NCI-H748 treated with DMSO at 0.1 percent for 48 hours (cell line): Measurements from ENCODE around the gene TIMM21.

Experiments used
- DNase-seq: peaks from one replicate; lab custom pipeline; 2025; lab: John Stamatoyannopoulos, UW

TIMM21 gene, protein sequence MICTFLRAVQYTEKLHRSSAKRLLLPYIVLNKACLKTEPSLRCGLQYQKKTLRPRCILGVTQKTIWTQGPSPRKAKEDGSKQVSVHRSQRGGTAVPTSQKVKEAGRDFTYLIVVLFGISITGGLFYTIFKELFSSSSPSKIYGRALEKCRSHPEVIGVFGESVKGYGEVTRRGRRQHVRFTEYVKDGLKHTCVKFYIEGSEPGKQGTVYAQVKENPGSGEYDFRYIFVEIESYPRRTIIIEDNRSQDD

DNA sequence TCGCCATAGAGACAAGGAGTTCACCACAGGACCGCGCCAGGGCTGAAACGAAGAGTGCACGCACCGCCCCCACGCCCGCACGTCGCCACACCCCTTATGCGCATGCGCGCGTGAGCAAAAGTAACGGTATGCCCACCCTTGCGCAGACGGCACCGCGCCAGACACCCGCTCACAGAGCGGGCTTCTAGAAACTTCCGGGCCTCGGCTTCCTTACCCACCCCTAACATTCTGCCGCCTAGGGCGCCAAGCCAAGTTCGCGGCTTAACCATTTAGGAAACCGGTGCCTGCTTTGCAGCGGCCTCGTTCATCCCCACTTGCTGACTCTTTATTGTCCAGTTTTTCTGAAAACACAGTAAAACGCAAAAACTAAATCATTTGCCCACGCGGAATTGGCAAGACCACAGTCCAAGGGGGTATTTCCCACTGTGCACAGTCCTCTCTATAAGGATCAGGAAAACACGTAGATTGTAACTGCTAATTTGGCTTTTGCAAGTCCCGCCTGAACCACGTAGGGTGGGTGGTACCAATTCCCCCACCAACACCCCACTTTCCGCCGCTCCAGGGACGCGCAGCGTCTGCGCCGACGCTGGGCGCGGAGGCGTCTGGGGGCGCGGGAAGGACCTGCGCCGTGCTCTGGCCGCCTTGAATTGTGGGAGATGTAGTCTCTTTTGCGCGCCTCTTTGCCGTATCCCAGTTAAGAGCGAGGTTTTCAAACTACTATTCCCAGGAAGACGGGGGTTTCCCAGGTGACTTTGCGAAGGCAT is at the start of gene TIMM21, which contains the start of gene FBXO15:
TIMM21 (plus strand) TSS at position 745 of the 764 bp plus-strand sequence. CDS start 286 bp downstream, outside the sequence.
FBXO15 (minus strand) TSS at position 56 of the 764 bp plus-strand sequence; CDS start at position 7, 49 bp downstream.
- peak; percentile 97 for DNase-seq

DNA sequence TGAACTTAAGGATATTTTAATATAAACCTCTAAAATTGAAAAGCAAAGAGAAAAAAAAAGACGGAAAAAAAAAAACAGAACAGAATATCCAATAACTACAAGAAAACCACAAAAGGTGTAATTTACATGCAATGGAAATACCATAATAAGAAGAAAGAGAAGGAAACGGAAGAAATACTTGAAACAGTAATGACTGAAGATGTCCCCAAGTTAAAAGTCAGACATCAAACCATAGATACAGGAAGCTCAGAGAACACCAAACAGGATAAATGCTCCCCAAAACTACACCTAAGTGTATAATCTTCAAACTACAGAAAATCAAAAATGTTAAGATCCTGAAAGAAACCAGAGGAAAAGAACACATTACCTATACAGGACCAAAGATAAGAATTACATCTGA is 39.9 kb upstream of the TIMM21 start:
- DNase-seq = no peak

DNA sequence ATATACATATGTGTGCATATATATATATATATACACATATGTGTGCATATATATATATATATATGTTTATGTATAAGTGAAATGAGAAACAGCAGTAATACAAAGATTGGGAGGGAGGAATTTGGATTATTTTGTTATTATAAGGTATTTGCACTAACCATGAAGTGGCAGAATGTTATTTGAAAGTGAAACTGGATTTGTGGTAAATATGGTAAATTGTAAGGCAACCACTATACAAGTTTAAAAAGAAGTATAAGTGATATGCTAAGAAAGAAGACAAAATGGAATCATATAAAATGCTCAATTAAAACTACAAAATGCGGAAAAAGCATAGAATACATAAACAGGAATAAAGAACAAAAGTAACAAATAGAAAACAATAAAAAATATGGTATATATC is 38.2 kb upstream of the TIMM21 start:
- no peak for DNase-seq

DNA sequence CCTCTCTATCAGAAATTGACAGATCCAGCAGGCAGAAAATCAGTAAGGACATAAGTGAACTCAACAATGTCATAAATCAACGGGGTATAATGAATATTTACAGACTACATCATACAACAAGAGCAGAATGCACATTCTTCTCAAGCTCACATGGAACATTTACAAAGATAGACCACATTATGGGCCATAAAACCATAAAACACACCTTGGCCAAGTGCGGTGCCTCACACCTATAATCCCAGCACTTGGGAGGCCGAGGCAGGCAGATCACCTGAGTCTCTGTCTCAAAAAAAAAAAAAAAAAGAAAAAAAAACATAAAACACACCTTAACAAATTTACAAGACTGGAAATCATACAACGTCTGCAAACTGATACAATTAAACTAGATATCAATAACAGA is 37.3 kb upstream of the TIMM21 start:
- no peak for DNase-seq

DNA sequence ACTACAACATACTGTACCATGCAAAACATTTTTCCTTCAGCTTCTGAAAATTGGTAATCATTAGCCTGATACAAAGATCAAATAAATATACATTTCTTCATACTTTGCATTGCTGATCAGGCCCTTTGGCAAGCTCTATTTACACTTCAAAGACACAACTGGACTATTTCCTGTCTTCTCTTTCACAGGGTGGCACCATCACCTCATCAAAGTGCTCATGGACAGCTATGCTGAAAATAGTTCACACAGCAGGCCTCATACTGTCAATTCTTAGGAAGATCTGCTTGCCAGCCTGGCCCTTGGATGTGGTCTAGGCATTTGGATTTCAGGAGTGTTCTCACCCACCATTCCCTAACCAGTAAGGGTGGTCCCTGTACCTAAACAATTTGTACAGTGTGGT is 34.6 kb upstream of the TIMM21 start:
- DNase-seq = no peak

DNA sequence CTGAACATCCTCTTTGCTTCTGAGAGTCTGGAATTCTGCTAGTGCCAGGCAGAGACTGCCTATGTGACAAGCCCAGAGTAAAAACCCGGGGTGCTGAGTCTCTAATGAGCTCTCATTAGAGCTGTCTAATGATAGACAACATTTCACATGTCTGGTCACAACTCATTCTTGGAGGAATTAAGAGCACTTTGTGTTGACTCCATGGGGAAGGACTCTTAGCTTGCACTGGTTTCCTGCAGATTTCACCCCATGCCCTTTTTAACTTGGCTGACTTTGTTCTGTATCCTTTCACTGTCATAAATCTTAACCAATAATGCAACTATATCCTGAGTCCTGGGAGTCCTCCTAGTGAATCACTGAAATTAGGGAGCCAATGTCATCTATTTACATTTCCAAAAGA is 34.2 kb upstream of the TIMM21 start:
- DNase-seq = no peak

DNA sequence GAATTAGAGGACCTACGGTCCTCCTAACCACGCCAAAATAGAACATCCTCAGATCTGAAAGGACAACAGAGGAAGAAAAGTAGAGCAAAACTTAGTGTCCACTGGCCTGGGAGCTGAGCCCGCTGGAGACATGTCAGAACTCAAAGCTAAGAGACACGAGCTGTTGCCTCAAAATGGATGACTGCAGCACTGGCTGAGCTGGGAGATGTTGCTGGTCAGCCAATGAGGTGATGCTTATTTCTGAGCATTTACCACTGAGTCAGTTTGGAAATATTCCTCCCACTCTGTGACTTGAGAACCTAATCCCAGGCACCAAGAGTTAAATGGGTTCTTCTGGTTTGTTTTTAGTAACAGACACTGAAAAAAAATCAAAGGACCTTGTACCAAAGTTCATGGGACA is 33.3 kb upstream of the TIMM21 start:
- DNase-seq = no peak

DNA sequence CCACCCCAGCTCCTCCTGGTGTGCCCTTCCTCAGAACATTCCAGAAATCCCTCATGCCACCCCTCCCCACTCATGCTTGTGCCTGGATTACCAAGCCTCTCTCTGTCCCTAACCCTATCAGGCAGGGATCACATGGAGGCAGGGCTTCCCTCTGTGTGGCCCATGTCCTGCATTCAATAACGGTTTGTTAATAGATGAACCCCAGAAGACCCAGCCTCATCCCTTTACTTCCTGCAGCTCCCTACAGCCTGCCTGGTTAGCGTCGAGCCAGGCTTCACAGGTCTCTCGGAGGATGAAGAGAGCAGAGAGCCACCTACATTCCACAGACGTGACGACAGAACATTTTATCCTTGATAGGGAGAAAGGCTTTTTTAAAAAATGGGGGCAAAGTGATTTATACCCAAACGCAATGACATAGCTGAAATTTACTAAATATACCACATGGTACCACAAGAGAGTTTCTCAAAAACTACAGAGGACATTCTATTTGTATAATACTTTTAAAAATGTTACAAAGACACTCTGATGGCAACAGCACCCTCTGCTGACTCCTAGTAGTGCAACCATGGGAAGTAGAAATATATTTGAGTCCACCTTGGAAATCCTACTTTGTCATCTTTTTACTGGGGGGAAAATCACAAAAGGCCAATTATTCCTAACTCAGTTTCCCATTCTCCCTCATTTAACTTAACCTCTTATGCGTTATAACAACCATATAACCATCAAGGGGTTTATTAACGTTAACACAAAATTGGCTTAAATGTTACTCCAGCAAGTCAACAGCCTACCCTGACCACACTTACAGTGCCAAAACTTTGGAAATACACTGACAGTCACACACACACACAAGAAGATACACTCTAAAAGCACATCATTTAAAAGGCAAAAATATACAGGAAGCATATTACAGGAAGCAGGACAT is 31.4 kb upstream of the TIMM21 start:
- peak; percentile 22 for DNase-seq

DNA sequence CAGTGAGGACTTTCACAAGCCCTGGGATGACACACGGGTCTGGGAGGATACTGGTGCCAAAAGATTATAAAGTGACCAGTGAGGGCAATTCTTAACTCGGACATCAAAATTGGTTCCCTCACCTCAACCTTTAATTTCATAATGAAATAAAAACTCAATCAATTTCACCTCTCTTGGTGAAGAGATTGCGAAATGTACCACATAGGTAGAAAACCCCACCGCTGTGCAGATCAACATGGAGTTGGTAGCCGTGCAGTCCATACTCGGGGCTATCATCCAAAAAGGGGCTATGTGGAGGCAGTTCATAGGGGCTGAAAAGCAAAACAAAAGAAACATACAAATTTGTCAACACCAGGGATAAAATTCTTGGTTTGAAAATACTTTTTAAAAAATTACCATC is 25.1 kb upstream of the TIMM21 start:
- no peak for DNase-seq

DNA sequence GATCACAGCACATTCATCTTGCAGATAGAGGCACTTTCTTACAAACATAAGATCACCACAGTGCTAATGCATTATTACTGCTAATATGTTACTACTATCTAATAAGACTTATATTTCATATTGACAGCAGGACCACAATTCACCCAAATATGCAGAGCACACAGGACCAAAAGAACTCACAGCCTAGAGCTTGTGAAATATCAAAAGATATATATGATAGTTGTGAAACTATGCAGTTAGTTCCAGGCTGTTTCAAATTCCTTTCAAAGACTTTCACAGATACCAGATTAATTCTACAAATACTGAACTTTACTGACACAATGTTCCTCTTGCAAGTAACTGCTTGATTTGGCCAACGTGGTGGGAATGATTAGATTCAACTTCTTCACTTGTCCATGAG is 23.7 kb upstream of the TIMM21 start:
- DNase-seq = no peak

DNA sequence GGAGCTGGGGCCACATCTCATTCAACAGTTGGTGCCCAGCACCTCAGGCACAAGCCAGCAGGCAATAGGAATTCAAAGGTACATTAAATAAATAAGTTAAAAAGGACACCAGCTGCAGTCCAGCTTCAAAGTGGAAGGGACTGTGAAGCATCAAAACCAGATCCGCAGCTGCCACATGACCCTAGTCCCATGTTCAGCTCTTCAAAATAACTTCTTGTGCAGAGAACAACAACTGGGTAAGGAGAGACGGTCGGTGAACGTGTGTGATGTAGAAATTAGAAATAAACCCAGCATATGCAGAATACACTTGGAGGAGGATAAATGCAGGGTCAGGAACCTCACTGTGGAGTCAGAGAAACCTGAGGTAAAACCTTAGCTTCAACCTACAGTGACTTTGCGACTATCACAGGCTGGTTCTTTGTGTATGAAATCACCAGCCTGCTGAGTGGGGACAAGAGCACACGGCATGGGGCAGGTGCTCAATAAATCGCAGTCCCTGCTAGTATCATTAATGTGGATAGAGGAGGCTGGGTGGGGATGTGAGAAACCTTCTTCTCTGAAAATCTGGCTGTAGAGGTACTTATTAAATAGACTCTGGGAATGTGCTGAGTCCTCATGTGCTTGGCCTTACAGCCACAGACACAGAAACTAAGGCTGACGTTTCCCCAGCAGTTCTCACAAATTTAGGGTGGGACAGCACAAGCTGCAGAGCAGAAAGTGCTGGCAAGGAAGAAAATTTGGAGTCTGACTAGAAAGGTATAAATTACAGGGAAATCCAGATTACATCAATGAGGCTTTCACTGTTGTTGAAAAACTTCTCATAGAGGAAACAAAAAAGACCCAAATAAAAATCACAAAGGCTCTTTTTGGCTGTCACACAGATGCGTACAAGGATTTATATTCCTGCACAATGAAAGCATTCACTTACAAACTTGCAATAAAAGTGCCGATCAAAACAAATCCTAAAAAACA is 21.4 kb upstream of the TIMM21 start:
- no peak for DNase-seq

DNA sequence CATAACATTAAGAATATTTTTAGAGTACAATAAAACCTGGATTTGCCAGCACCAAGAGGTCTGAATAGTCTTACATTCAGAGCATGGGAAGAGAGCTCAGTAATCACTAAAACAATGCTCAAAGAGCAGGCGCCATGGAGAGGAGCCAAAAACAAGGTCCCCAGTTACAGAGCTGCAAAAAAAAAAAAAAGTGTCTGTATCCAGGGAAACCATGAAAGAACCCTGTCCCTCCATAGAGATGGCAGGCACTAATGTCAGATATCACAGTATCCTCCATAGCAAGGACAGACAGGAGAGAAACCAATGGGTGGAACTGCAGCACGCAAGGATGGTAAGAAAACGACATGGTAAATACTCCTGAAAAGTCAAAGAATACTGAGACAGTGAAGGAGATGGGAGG is 20.2 kb upstream of the TIMM21 start:
- DNase-seq = no peak

DNA sequence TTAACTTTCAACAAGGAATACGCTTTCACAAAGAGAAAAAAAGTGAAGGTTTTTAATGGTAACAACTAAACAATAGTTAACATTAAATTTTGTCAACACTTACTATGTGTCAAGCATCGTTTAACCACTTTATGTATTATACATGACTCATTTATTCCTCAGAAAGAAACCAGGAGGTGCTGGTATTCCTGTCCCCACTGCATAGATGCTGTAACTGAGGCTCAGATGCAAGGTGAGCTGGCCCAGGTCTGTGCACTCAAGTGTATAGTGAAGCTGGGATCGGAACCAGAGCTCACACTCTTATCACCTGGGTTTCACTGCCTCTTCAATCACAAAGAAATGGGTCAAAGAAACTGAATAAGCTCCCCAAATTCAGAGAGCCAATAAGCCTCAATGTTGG is 17.2 kb upstream of the TIMM21 start:
- no peak for DNase-seq

DNA sequence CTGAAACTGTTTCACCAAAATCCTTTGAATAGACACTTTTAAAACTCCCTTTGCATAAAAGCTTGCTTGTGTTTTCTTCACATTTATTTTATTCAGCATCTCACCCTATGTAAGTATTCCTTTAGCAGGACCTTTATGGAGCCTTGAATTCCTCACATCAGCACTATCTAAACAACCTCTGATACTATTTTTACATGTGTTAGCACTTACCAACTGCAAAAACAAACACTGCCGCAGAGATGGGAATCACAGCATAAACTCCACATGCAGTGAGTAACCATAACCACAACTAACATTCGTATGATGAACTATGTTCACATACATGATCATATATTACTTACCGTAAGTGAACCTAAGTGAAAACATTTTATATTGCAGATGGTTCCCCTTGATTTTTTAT is 16.1 kb upstream of the TIMM21 start:
- no peak for DNase-seq

DNA sequence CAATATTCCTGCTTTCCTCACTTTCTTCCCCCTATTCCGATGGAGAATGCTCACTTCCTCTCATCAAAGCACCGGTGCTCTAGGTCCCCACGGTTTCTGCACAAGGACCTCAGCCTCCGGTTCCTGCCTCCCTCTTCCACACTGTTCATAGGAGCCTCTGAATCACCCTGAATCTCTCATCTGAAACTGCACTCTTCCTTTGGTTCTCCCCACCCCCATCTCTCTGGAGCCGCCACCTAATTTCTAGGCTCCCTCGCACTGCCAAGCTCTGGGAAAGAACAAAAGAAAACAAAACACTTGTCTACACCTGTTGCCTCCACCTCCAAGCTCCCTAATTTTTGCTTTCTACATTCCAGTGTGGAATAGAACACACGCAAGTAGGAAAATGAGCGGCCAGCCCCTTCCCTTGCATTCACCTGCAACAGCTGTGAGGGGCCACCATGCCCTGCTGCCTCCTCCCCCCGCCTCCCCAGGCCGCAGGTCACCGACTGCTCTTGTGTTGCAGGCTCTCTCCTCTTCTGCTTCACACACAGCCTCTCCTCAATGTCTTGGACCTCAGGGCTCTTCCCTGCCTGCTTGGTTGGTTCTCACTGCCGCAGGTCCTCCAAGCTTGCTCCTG is 10.3 kb upstream of the TIMM21 start:
- DNase-seq = no peak

DNA sequence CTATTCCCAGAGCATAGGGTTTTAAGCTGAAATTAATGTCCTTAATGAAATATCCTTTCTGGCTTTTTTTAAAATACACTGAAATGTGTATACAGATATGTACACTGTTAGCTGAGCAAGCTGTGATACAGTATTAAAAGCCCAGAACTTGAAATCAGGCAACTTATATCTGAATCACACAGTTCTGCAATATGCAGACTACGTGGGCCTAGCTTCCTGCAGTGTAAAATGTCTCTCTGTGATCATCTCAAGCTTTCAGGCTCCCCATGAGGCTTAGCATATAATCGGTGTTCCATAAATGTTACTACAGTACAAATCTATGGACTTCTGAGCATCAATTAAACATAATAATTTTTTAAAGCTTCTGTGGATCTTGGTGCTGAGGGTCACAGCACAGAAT is 8.9 kb upstream of the TIMM21 start:
- no peak for DNase-seq

DNA sequence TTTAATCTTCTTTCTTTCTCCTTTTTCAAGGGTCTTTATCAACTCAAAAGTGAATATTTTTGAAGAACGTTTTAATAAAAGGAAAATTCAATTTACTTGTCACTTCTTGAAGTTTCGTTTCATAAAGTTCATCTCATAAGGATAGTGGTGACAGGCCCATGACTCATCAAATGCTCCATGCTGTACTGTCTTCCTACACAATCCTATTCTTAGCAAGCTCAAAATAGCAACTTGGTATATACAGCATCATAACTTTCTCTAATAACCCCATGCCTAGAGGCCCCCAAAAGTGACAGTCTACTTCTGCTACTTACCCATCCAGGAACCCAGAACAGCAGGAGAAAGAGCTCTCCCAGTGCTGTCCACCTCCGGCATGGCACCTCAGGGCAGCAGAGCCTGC is 8.4 kb upstream of the TIMM21 start:
- DNase-seq = no peak

DNA sequence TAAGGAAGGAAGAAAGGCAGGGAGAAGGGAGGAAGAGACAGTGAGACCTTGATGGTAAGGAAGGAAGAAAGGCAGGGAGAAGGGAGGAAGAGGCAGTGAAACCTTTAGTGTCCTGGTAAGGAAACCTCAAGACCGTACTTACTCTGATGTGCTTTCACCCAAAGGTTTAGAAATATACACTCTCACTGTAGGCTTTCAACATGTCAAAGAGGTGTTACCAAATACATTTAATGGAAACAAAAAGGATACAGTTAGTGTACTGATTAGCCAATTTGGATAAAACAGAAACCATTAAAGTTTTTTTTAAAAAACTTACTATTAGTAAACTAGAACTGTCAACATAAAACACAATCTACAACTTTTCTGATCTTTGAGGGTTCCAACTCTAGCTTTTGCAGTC is 7.7 kb upstream of the TIMM21 start:
- DNase-seq = no peak

DNA sequence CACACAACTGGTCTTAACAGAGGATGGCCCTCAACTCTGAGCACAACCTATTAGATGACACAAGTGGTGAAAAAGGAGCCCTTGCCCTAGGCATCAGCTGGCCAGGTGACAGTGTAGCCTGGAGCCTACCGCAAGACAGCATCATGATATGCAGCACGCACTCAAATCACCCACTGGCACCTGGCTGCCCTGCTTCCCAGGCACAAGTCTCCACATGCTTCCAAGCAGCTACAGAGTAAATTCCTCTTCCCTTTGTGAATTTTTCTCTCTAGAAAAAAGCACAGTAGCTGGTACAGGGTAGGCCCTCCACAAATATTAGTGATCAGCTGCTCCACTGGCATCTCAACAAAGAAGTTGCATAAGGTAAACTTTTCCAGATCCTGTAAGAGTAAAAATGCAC is 6.7 kb upstream of the TIMM21 start:
- DNase-seq = no peak

DNA sequence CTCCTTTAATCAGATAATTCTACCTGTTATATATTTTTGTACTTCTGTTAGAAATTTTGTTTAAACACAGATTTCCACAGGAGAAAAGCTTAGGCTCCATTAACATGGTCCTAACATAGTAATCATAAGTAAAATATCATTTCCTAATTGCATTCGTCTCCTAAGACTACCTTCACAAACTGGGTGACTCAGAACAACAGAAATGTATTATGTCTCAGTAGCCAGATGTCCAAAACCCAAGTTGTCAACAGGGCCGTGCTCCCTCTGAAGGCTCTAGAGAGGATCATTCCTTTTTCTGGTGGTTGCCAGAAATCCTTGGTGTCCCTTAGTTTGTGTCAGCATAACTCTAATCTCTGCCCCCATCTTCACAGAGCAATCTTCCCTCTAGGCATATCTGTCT is 6.1 kb upstream of the TIMM21 start:
- no peak for DNase-seq

DNA sequence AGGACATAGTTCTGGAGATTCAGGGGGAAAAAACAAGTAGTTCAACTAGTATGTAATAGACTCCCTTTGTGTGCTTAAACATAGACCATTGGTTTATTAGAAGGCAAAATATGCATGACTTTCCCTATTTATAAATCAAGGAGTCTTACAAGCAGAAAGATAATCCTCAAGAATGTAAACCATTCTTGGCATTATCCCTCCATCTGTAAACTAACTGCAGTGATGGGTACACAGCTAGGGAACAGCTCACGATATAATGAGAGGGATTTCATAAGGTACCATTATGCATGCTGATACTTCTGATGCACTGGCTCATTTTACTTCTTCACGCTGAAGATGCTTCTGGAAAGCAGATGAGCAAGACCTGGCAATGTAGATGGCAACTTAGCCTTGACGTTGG is 1.6 kb upstream of the TIMM21 start:
- no peak for DNase-seq
